OCI-LY1 (cell line): Measurements from ENCODE around the gene CDH13.

ENCODE experiments used
- H2AFZ ChIP-seq: fragments of 200-600 bp; sonication (generic), shearing (Covaris generic); 2 replicates; pipeline ENCODE4 v1.6.0; 2014; ENCODE audit warnings: antibody characterized with exemption, mild to moderate bottlenecking, low read length
- H3F3A ChIP-seq: fragments of 200-600 bp; sonication (generic), shearing (Covaris generic); 2 replicates; pipeline ENCODE4 v1.6.0; 2014; ENCODE audit warnings: mild to moderate bottlenecking, antibody characterized with exemption, low read length, moderate library complexity; ENCODE audit not compliant: insufficient read depth
- H3K27ac ChIP-seq: fragments of 200-600 bp; sonication (generic); 2 replicates; pipeline ENCODE4 v1.5.1; 2014; ENCODE audit warnings: low read length, mixed run types, mild to moderate bottlenecking, low read depth; ENCODE audit not compliant: poor library complexity, severe bottlenecking
- H3K27me3 ChIP-seq: fragments of 200-600 bp; sonication (generic); 2 replicates; pipeline ENCODE4 v1.6.0; 2014; ENCODE audit warnings: antibody characterized with exemption, mild to moderate bottlenecking, low read length, moderate library complexity; ENCODE audit not compliant: insufficient read depth
- H3K36me3 ChIP-seq: fragments of 200-600 bp; sonication (generic); 2 replicates; pipeline ENCODE4 v1.6.1; 2014; ENCODE audit warnings: mild to moderate bottlenecking, antibody characterized with exemption, low read length, moderate library complexity, mixed read lengths; ENCODE audit not compliant: insufficient read depth
- H3K4me1 ChIP-seq: fragments of 200-600 bp; sonication (generic); 2 replicates; pipeline ENCODE4 v1.5.1; 2014; ENCODE audit warnings: mild to moderate bottlenecking, low read length, moderate library complexity; ENCODE audit not compliant: insufficient read depth, severe bottlenecking
- H3K4me2 ChIP-seq: fragments of 200-600 bp; sonication (generic), shearing (Covaris generic); 2 replicates; pipeline ENCODE4 v1.6.1; 2014; ENCODE audit warnings: low read length
- H3K4me3 ChIP-seq: fragments of 200-600 bp; sonication (generic); 2 replicates; pipeline ENCODE4 v1.5.1; 2014; ENCODE audit warnings: low read length, low read depth, mild to moderate bottlenecking, mixed read lengths; ENCODE audit not compliant: poor library complexity, severe bottlenecking
- H3K79me2 ChIP-seq: fragments of 200-600 bp; shearing (Covaris generic); 2 replicates; pipeline ENCODE4 v1.6.1; 2016; ENCODE audit warnings: mixed run types, low read length, mixed read lengths; ENCODE audit not compliant: insufficient read depth
- H3K9ac ChIP-seq: fragments of 200-600 bp; sonication (generic), shearing (Covaris generic); 2 replicates; pipeline ENCODE4 v1.6.1; 2014; ENCODE audit warnings: mild to moderate bottlenecking, low read length, mixed read lengths
- H3K9me2 ChIP-seq: fragments of 200-600 bp; sonication (generic), shearing (Covaris generic); 2 replicates; pipeline ENCODE4 v1.6.1; 2014; ENCODE audit warnings: low read depth, mild to moderate bottlenecking, low read length, mixed read lengths
- H3K9me3 ChIP-seq: fragments of 200-600 bp; shearing (Covaris generic); 2 replicates; pipeline ENCODE4 v1.6.1; 2014; ENCODE audit warnings: low read length, mixed read lengths
- H4K20me1 ChIP-seq: fragments of 200-600 bp; sonication (generic), shearing (Covaris generic); 2 replicates; pipeline ENCODE4 v1.6.0; 2016; ENCODE audit warnings: mild to moderate bottlenecking, low read length; ENCODE audit not compliant: insufficient read depth
- EZH2 ChIP-seq: fragments of 200-600 bp; sonication (generic), shearing (Covaris generic); IDR thresholded peaks from 2 replicates; pipeline ENCODE4 v1.8.0; 2017; ENCODE audit warnings: borderline replicate concordance, mixed run types, mild to moderate bottlenecking, antibody characterized with exemption, low read length, moderate library complexity, mixed read lengths
- TF ChIP-seq, protein P1 (sequence below): fragments of 200-600 bp; sonication (generic), shearing (Covaris generic); IDR thresholded peaks from 2 replicates; pipeline ENCODE4 v1.5.1; 2017; ENCODE audit warnings: mild to moderate bottlenecking, antibody characterized with exemption, low read length, moderate library complexity, mixed read lengths

CDH13 gene

DNA sequence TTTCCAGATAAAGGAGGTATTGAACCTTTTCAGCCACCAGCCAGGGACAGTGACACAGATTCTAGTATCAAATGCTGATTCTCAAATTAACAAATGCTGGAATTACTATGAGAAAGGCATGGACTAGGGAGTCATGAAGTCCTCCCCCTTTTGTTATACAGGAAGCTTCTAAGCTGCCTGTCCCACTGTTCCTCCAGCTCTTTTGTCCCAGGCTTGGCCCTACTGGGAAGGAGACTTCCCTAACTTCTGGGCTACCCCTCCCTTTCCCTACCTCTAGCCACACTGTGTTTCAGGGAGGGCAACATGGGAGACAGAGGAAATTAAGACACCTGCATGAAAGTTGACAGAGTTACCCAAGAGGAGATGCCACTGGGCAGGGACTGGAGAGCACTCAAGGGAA is 192.5 kb downstream of the CDH13 start:
- H3K4me1 ChIP-seq = no peaks in the 10 kb centered on the region
- H3K79me2 ChIP-seq = no peaks in the 10 kb centered on the region
- no peaks in the 10 kb centered on the region for H3K36me3 ChIP-seq
- H3K27me3 ChIP-seq = no peaks in the 10 kb centered on the region
- H2AFZ ChIP-seq = no peak overlapping the region
- H4K20me1 ChIP-seq = no peaks in the 10 kb centered on the region
- H3K9me3 ChIP-seq = no peaks in the 10 kb centered on the region
- TF ChIP-seq, protein P1, sequence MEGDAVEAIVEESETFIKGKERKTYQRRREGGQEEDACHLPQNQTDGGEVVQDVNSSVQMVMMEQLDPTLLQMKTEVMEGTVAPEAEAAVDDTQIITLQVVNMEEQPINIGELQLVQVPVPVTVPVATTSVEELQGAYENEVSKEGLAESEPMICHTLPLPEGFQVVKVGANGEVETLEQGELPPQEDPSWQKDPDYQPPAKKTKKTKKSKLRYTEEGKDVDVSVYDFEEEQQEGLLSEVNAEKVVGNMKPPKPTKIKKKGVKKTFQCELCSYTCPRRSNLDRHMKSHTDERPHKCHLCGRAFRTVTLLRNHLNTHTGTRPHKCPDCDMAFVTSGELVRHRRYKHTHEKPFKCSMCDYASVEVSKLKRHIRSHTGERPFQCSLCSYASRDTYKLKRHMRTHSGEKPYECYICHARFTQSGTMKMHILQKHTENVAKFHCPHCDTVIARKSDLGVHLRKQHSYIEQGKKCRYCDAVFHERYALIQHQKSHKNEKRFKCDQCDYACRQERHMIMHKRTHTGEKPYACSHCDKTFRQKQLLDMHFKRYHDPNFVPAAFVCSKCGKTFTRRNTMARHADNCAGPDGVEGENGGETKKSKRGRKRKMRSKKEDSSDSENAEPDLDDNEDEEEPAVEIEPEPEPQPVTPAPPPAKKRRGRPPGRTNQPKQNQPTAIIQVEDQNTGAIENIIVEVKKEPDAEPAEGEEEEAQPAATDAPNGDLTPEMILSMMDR = no peak
- TF ChIP-seq EZH2 = no peak
- no peak overlapping the region for H3K4me3 ChIP-seq
- H3F3A ChIP-seq = no peaks in the 10 kb centered on the region
- no peak overlapping the region for H3K27ac ChIP-seq
- no peak overlapping the region for H3K9ac ChIP-seq
- H3K9me2 ChIP-seq = no peaks in the 10 kb centered on the region
- H3K4me2 ChIP-seq = no peak overlapping the region

DNA sequence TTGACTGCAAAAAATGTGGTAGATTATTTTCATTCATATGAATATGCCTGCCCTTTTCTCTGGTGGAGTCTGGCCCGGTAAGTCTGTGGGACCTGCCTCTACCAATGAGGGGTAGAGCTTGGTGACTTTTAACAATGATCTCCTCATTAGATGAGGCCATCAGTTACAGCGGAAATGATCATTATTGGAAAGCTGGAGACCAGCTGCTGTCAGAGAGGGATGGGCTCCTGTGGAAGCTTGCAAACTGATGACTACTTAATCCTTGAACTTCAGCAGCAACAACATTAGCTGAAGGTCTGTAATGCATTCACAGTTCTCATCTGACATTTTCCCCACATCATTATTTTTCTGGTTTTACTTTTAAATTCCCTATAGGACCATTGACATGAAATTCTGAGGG is 194.1 kb downstream of the CDH13 start:
- no peaks in the 10 kb centered on the region for H3K36me3 ChIP-seq

DNA sequence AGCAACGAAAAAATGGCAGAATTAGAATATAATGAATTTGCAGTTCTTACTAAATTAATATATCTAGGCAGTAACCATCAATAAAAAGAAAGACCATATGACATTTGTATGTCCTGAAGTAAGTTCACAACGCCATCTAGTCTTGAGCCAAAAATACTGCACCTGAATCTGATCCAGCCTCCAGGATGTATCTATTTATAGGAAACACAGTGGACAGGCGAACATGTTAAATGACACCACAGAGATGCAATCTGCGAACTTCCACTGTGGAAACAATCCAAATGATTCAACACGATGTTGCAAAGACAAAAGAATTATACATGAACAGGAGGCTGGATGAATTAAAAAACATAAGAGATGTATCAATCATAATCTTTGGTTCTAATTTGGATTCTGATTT is 197.6 kb downstream of the CDH13 start:
- H3K27me3 ChIP-seq = no peaks in the 10 kb centered on the region
- no peaks in the 10 kb centered on the region for H3K79me2 ChIP-seq
- H3K4me3 ChIP-seq = no peak overlapping the region
- H4K20me1 ChIP-seq = no peaks in the 10 kb centered on the region
- no peak overlapping the region for H3K27ac ChIP-seq
- H3K9me3 ChIP-seq = no peaks in the 10 kb centered on the region
- no peak overlapping the region for H3K4me2 ChIP-seq
- H2AFZ ChIP-seq = no peak overlapping the region
- no peak overlapping the region for H3K9ac ChIP-seq
- H3F3A ChIP-seq = no peaks in the 10 kb centered on the region
- H3K36me3 ChIP-seq = no peaks in the 10 kb centered on the region
- H3K9me2 ChIP-seq = no peaks in the 10 kb centered on the region
- H3K4me1 ChIP-seq = no peaks in the 10 kb centered on the region
- TF ChIP-seq, protein P1 = no peak
- no peak for TF ChIP-seq EZH2

More for the DNA sequence above, 194.1 kb downstream of the CDH13 start:
- no peaks in the 10 kb centered on the region for H3F3A ChIP-seq
- no peak overlapping the region for H2AFZ ChIP-seq
- H3K27me3 ChIP-seq = no peaks in the 10 kb centered on the region
- no peak overlapping the region for H3K4me2 ChIP-seq
- H3K9ac ChIP-seq = no peak overlapping the region
- H3K27ac ChIP-seq = no peak overlapping the region
- no peaks in the 10 kb centered on the region for H3K79me2 ChIP-seq
- H3K9me3 ChIP-seq = no peaks in the 10 kb centered on the region
- H3K4me3 ChIP-seq = no peak overlapping the region
- TF ChIP-seq, protein P1 = no peak
- no peak for TF ChIP-seq EZH2
- no peaks in the 10 kb centered on the region for H3K9me2 ChIP-seq
- no peaks in the 10 kb centered on the region for H4K20me1 ChIP-seq
- no peaks in the 10 kb centered on the region for H3K4me1 ChIP-seq
